HEK293T (cell line): ENCODE results near the gene BCOR.

Source experiments
- HDGF ChIP-seq: fragments of 450-650 bp; IDR thresholded peaks from 2 replicates; pipeline ENCODE4 v1.6.1; 2017; ENCODE audit warnings: antibody characterized with exemption, borderline replicate concordance
- TARDBP ChIP-seq: fragments of 450-650 bp; IDR thresholded peaks from 2 replicates; pipeline ENCODE4 v1.6.1; 2016

GRCh38 chrX:40082447-40083119, 15.2 kb downstream of the BCOR start:
- TF ChIP-seq TARDBP (no peak), HDGF (no peak)
